ENCODE measurements around the gene VAV3. TPM values are rescaled to one million over a fixed set of nuclear protein-coding genes. Genes with fewer than 3 reads are reported as not detected.

VAV3 gene
- total RNA-seq, 1 experiment from 2014 or later, result not detected

GRCh38 chr1:107529511-107530149 lies 435.4 kb downstream of the VAV3 start:
- Histone ChIP-seq H4K20me1 (ENCODE audit: insufficient read depth) (no peaks in the 10 kb centered on the region), H2AFZ (ENCODE audit: low read depth, low read length, poor library complexity, severe bottlenecking) (no peak overlapping the region), H3K4me1 (ENCODE audit: control insufficient read depth in 1 of 2, insufficient read depth in 2 of 2, low read length in 2 of 2) (no peaks in the 10 kb centered on the region), H3K27me3 (ENCODE audit: insufficient read depth, low read length) (no peaks in the 10 kb centered on the region), H3K9me2 (ENCODE audit: insufficient read depth) (no peaks in the 10 kb centered on the region), H3K4me2 (ENCODE audit: low read length) (no peak overlapping the region), H3K79me2 (ENCODE audit: insufficient read depth, low read length) (no peaks in the 10 kb centered on the region), H3K9me3 (ENCODE audit: control insufficient read depth in 1 of 2, insufficient read depth in 1 of 2, low read depth in 1 of 2, low read length in 2 of 2) (peaks cover 0 to 12% of the 10 kb centered on the region in 2 experiments; a peak in 2 of 4 replicates), H3K36me3 (ENCODE audit: control insufficient read depth in 1 of 2, insufficient read depth in 2 of 2, low read length in 2 of 2) (no peaks in the 10 kb centered on the region), H3K9ac (ENCODE audit: low read length) (no peak overlapping the region), H3K4me3 (replicated peaks in 1 of 2; ENCODE audit: low read depth in 1 of 2, low read length in 2 of 2) (no peak overlapping the region), H3K27ac (ENCODE audit: low read depth, low read length) (no peak overlapping the region)
- ATAC-seq, result peak; percentile 63
- ChIA-PET POLR2A (no interaction called here), RAD21 (ENCODE audit: low non-redundant PET in 1 of 2, low total read pairs in 2 of 2, uncharacterized antibody in 2 of 2, unreplicated experiment in 2 of 2) (no interaction called here), CTCF (interaction anchor here (1.6 kb wide), 1 partner anchor 99 kb away, joined by 4 read pairs; no protein-coding TSS in a partner anchor)
- no TSS peak for BruUV-seq (replicated peaks)
- peak; percentile 30; the same call in 1 of the 2 replicates for TF ChIP-seq RAD21 (IDR thresholded peaks at IDR 0.05; ENCODE audit: low read depth)
- no peak for TF ChIP-seq ELF1 (IDR thresholded peaks at IDR 0.05; ENCODE audit: borderline replicate concordance, low read depth)
- TF ChIP-seq TCF7L2 (IDR thresholded peaks at IDR 0.05; ENCODE audit: borderline replicate concordance, extremely low read depth, insufficient read depth, insufficient read length), result no peak
- peak in 2 of 3 experiments; percentile 55 to 63; a peak in 4 of 6 replicates for TF ChIP-seq CTCF (IDR thresholded peaks at IDR 0.05 in 2 of 3, conservative IDR thresholded peaks at IDR 0.05 in 1 of 3; ENCODE audit: borderline replicate concordance in 1 of 3, insufficient read depth in 1 of 3, low read depth in 2 of 3, low read length in 2 of 3)
- intact Hi-C loops (cut with micrococcal nuclease), result no loop called here
- no peak for DNase-seq (ENCODE audit: low read depth, low spot score)

- TF ChIP-seq EGR1 (IDR thresholded peaks at IDR 0.05; ENCODE audit: low read depth), result no peak
- no peak for TF ChIP-seq CTCF (IDR thresholded peaks at IDR 0.05 in 2 of 3, conservative IDR thresholded peaks at IDR 0.05 in 1 of 3; ENCODE audit: borderline replicate concordance in 1 of 3, insufficient read depth in 1 of 3, low read depth in 2 of 3, low read length in 2 of 3)
- TF ChIP-seq JUND (IDR thresholded peaks at IDR 0.05), result no peak
- TF ChIP-seq FOSL1 (IDR thresholded peaks at IDR 0.05; ENCODE audit: low read depth), result no peak
- TF ChIP-seq SRF (IDR thresholded peaks at IDR 0.05; ENCODE audit: low read depth), result no peak
- Histone ChIP-seq H3K4me2 (ENCODE audit: low read length) (no peak overlapping the region), H4K20me1 (ENCODE audit: insufficient read depth) (no peaks in the 10 kb centered on the region), H3K4me1 (ENCODE audit: control insufficient read depth in 1 of 2, insufficient read depth in 2 of 2, low read length in 2 of 2) (no peaks in the 10 kb centered on the region), H3K9ac (ENCODE audit: low read length) (no peak overlapping the region), H3K79me2 (ENCODE audit: insufficient read depth, low read length) (no peaks in the 10 kb centered on the region), H3K36me3 (ENCODE audit: control insufficient read depth in 1 of 2, insufficient read depth in 2 of 2, low read length in 2 of 2) (no peaks in the 10 kb centered on the region), H3K27ac (ENCODE audit: low read depth, low read length) (no peak overlapping the region), H3K27me3 (ENCODE audit: insufficient read depth, low read length) (no peaks in the 10 kb centered on the region), H3K9me2 (ENCODE audit: insufficient read depth) (no peaks in the 10 kb centered on the region), H2AFZ (ENCODE audit: low read depth, low read length, poor library complexity, severe bottlenecking) (no peak overlapping the region), H3K9me3 (ENCODE audit: control insufficient read depth in 1 of 2, insufficient read depth in 1 of 2, low read depth in 1 of 2, low read length in 2 of 2) (peaks cover 0 to 12% of the 10 kb centered on the region in 2 experiments; a peak in 2 of 4 replicates), H3K4me3 (replicated peaks in 1 of 2; ENCODE audit: low read depth in 1 of 2, low read length in 2 of 2) (no peak overlapping the region)
- ChIA-PET CTCF (no interaction called here), RAD21 (ENCODE audit: low non-redundant PET in 1 of 2, low total read pairs in 2 of 2, uncharacterized antibody in 2 of 2, unreplicated experiment in 2 of 2) (no interaction called here), POLR2A (no interaction called here)
- intact Hi-C loops (cut with micrococcal nuclease), result no loop called here
- no TSS peak for BruUV-seq (replicated peaks)
- no peak for DNase-seq (ENCODE audit: low read depth, low spot score)
- ATAC-seq, result no peak
These were observed 438.3 kb downstream of the VAV3 start for GRCh38 chr1:107526524-107527198.
